Activated gamma-delta T cell treated with anti-CD3 and anti-CD28 coated beads, Interleukin-2, amount 50 U/mL, for 16 hours (primary cell): ENCODE data around the gene GATD1.

Experiments used
- DNase-seq: peaks from one replicate; pipeline ENCODE4 v3.0.0-alpha.2; 2020; ENCODE audit warnings: low read depth

GATD1 gene

DNA sequence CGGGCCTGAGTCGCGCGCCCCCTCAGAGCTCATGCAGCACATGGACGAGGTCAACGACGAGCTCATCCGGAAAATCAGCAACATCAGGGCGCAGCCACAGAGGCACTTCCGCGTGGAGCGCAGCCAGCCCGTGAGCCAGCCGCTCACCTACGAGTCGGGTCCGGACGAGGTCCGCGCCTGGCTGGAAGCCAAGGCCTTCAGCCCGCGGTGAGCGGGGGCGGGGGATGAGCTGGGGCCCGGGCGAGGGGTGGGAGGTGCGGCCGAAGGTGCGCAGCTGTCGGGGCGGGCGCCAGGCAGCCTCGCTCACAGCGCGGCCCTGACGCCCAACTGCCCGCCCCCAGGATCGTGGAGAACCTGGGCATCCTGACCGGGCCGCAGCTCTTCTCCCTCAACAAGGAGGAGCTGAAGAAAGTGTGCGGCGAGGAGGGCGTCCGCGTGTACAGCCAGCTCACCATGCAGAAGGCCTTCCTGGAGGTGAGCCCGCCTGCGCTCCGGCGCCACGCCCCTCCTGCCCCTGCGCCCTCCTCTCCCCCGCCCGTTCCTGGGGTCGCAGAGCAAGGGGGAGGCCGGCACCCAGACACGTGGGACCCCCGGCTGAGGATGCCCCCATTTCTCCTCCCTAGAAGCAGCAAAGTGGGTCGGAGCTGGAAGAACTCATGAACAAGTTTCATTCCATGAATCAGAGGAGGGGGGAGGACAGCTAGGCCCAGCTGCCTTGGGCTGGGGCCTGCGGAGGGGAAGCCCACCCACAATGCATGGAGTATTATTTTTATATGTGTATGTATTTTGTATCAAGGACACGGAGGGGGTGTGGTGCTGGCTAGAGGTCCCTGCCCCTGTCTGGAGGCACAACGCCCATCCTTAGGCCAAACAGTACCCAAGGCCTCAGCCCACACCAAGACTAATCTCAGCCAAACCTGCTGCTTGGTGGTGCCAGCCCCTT, 50.7 kb downstream of the GATD1 start:
- peak; percentile 39 for DNase-seq

- no peak for DNase-seq
Measured at GRCh38 chr11:725624-726202, 51.6 kb downstream of the GATD1 start.

DNA sequence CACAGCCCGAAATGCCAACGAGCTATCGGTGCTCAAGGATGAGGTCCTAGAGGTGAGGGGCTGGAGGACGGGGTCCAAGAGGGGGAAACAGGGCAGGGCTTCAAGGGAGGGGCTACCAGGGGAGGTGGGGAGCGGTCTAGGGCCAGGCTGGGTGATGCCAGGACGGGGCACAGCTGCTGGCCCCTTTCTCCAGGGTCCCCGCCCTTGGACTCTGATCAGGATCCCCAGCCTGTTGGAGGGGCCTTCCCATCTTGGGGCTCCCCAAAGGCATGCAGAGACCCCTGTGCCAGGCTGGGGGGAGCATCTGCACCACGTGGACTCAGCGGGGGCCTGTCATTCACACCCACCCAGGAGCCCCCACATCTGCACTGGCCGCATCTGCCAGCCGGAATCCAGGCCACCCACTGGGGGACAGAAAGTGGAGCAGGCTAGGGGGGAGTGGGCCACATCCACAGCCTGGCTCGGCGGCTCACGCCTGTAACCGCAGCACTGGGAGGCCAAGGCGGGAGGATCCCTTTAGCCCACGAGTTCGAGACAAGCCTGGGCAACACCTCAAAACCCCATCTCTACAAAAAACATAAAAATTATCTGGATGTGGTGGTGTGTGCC, 52.4 kb downstream of the GATD1 start:
- DNase-seq, result no peak

GRCh38 chr11:724049-724777, 53.1 kb downstream of the GATD1 start:
- no peak for DNase-seq

- peak; percentile 36 for DNase-seq
Measured at GRCh38 chr11:723120-723883, 54.0 kb downstream of the GATD1 start.

DNA sequence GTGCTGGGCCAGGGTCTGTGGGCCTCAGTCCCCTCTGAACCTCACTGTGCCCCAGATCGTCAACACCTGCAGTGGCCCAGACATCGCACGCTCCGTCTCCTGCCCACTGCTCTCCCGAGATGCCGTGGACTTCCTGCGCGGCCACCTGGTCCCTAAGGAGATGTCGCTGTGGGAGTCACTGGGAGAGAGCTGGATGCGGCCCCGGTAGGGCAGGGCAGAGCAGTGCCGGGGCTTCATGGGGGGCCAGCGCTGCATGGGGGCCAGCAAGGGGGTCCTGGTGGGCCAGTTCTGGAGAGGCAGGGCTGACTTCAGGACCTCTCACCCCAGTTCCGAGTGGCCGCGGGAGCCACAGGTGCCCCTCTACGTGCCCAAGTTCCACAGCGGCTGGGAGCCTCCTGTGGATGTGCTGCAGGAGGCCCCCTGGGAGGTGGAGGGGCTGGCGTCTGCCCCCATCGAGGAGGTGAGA, 54.9 kb downstream of the GATD1 start:
- no peak for DNase-seq

- DNase-seq, result peak; percentile 30
Measured at GRCh38 chr11:721741-722345, 55.4 kb downstream of the GATD1 start.

- no peak for DNase-seq
Measured at GRCh38 chr11:721247-721740, 56.0 kb downstream of the GATD1 start.

DNA sequence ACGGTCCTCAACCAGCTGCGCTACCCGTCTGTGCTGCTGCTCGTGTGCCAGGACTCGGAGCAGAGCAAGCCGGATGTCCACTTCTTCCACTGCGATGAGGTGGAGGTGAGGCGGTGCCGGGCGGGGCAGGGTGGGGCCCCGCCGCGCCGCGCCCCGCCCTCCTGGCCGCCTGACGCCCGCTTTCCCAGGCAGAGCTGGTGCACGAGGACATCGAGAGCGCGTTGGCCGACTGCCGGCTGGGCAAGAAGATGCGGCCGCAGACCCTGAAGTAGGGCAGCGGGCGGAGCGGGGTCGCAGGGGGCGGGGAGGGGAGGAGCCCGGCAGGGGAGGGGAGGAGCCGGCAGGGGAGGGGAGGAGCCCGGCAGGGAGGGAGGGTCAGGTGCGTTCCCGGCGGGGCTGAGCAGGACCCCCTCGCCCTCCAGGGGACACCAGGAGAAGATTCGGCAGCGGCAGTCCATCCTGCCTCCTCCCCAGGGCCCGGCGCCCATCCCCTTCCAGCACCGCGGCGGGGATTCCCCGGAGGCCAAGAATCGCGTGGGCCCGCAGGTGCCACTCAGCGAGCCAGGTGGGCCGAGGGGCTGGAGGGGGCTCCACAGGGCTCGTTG, 56.5 kb downstream of the GATD1 start:
- peak; percentile 38 for DNase-seq

DNA sequence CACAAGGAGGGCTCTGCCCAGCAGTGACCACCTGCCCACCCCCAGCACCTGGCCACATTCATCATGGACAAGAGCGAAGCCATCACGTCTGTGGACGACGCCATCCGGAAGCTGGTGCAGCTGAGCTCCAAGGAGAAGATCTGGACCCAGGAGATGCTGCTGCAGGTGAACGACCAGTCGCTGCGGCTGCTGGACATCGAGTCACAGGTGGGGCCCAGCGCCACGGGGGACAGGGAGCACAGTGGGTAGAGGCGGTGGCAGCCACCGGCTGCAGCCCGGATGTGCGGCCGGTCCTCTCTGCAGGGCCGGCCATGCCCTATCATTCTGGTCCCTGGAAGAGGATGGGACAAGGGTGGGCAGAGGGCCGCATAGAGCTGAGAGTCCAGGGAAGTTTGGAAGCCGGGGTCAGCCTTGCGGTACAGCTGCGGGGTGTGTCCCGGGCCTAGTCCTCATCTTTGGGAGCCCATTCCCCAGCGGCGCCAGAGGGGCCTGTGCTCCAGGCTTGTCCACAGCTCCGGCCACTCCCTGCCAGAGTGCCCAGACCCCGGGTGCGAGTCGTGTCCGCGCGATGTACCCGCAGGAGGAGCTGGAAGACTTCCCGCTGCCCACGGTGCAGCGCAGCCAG, 57.2 kb downstream of the GATD1 start:
- no peak for DNase-seq

DNA sequence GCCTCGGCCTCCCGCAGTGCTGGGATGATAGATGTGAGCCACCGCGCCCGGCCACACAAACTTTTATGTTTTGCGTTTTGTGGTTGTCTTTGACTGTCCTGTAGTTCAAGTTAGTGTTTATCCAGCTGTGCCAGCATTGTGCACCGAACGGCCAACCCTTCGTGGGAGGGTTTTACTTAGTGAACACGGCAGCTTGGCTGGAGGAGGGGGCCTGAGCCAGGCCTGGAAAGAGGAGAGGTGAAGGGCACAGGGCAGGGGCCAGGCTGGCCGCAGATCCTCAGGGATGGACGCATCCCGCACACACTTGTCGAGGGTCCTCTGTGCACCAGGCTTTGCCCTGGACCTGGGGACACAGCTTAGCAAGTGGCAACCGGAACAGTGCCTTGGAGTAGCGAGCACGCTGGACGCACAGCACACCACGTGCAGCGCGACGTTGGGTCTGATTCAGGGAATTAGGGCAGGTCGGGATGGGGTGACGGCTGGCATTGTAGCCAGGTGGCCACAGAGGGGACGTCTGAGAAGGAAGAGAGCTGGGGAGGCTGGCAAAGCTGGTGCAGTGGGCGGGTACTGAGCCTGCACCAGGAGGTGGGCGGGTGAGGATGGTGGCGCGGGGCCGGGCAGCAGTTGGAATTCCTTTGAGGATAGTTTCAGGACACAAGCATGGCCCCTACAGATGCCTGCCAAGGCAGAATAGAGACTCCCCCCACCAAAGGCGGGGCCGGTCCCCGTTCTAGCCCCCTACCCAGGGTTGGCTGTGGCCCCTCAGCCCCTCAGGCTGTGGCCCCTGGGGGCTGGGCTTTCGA, 57.9 kb downstream of the GATD1 start:
- no peak for DNase-seq
